Keratinocyte (primary cell): ENCODE measurements around the gene TMEM235.

Source experiments
- CTCF ChIP-seq, 3 experiments: IDR thresholded peaks in 1 of 3; conservative IDR thresholded peaks in 1 of 3; optimal IDR thresholded peaks in 1 of 3; 2 replicates in 2 of 3; 3 replicates in 1 of 3; pipeline versions ENCODE3 to v1.5.1; 2011; ENCODE audit warnings: low read length in 3 of 3, mild to moderate bottlenecking in 3 of 3, moderate library complexity in 2 of 3, control low read depth in 1 of 3, inconsistent platforms in 1 of 3; ENCODE audit not compliant: insufficient read depth in 2 of 3; ENCODE audit errors: extremely low read depth in 1 of 3
- EZH2 ChIP-seq: IDR thresholded peaks from one replicate; pipeline ENCODE4 v1.6.1; 2012; ENCODE audit warnings: inconsistent platforms, mild to moderate bottlenecking, low read length, moderate library complexity

- TF ChIP-seq CTCF (optimal IDR thresholded peaks at IDR 0.05 in 1 of 3, IDR thresholded peaks at IDR 0.05 in 1 of 3, conservative IDR thresholded peaks at IDR 0.05 in 1 of 3; ENCODE audit: extremely low read depth in 1 of 3, insufficient read depth in 2 of 3, low read length in 3 of 3) (no peak), EZH2 (no peak)
These were observed 47.1 kb upstream of the TMEM235 start for GRCh38 chr17:78184351-78184750.
